Astrocyte of the cerebellum (primary cell): Measurements from ENCODE around the gene FADS3.

Source experiments
- DNase-seq: peaks from one replicate; pipeline ENCODE4 v3.0.0-alpha.2; 2011; ENCODE audit warnings: low read depth
- H3K4me3 ChIP-seq: 2 replicates; pipeline ENCODE4 v1.5.1; 2011; ENCODE audit warnings: mild to moderate bottlenecking, low read depth, low read length, moderate library complexity
- CTCF ChIP-seq: IDR thresholded peaks from 2 replicates; pipeline ENCODE4 v1.5.1; 2012; ENCODE audit warnings: low read length, low read depth, moderate library complexity, mild to moderate bottlenecking; ENCODE audit errors: missing control alignments
- in situ Hi-C: cut with HindIII; loops from 2 replicates; pipeline ENCODE4 v1.10.0; 2017; ENCODE audit warnings: low sequenced_read_pairs

The FADS3 gene

GRCh38 chr11:61905801-61906521 is 14.6 kb upstream of the FADS3 start:
- TF ChIP-seq CTCF: no peak
- in situ Hi-C loops: no loop called here
- DNase-seq: no peak
- no peak overlapping the region for H3K4me3 ChIP-seq

GRCh38 chr11:61905067-61905696 is 13.8 kb upstream of the FADS3 start:
- in situ Hi-C loops: no loop called here

GRCh38 chr11:61904539-61905048 is 13.2 kb upstream of the FADS3 start:
- no peak overlapping the region for H3K4me3 ChIP-seq
- in situ Hi-C loops: no loop called here
- no peak for TF ChIP-seq CTCF
- no peak for DNase-seq

More at GRCh38 chr11:61905067-61905696, 13.8 kb upstream of the FADS3 start:
- no peak for DNase-seq
- TF ChIP-seq CTCF: no peak
- H3K4me3 ChIP-seq: no peak overlapping the region

GRCh38 chr11:61903845-61904244 is 12.5 kb upstream of the FADS3 start:
- TF ChIP-seq CTCF: no peak
- DNase-seq: no peak
- H3K4me3 ChIP-seq: no peak overlapping the region
- in situ Hi-C loops: no loop called here

GRCh38 chr11:61902313-61902712 is 11.0 kb upstream of the FADS3 start:
- no peak for TF ChIP-seq CTCF
- no peak for DNase-seq
- in situ Hi-C loops: no loop called here
- no peak overlapping the region for H3K4me3 ChIP-seq

GRCh38 chr11:61901397-61901796 is 10.1 kb upstream of the FADS3 start:
- H3K4me3 ChIP-seq: no peak overlapping the region
- in situ Hi-C loops: no loop called here
- no peak for DNase-seq
- no peak for TF ChIP-seq CTCF
